HG03432 (cell line): ENCODE data around the gene RIMOC1.
"Not testable (repeated sequence)": the region's sequence is repeated elsewhere in the genome, so short reads cannot be mapped to it uniquely, and the experiment has no call there.

ENCODE experiments used
- ATAC-seq: cut with Tn5 transposase; IDR thresholded peaks from one replicate; pipeline ENCODE4 v1.9.1; 2021; ENCODE audit warnings: mild to moderate bottlenecking, moderate library complexity; ENCODE audit not compliant: unreplicated experiment

The RIMOC1 gene

DNA sequence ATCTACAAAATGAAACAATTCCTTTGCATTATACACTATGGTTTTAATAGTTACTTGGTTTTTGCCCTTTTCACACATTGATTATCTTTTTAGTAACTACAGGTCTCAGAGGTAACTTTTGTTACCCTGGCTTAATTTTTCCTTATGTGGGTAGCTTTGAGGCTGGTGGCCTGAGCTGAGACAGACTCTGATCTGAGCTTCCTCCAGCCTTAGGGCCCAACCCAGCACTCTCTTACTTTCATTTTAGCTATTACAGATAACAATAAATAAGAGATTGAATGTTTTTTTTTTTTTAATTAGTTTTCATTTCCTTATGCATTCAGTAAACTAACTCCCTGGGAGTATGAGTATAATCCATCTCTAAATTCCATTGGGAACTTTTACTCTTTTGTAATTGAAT lies 18.9 kb upstream of the RIMOC1 start:
- no peak for ATAC-seq

DNA sequence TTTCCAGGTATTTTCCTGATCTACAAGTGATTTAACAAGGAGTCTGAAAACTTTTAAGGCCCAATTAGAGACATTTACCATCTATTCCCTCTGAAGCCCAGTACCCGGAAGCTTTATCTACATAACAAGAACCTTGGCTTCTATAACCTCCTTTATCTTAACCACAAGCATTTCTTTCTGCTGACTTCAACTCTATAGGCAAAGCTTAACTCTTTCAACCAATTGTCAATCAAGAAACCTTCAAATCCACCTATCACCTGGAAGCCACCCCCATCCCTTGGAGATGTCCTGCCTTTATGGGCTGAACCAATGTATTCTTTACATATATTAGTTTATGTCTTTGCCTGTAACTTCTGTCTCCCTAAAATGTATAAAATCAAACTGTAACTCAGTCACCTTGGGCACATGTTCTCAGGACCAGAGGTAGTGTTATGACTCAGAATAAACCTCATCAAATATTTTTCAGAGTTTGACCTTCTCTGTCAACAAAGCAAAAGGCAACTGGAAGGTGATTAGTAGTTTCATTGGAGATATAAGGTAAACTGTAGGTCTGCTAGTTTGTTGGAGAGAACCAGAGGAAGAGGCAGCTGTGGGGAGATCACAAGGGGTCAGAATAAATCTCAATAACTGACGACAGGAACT lies 13.0 kb upstream of the RIMOC1 start:
- peak; percentile 62 for ATAC-seq

DNA sequence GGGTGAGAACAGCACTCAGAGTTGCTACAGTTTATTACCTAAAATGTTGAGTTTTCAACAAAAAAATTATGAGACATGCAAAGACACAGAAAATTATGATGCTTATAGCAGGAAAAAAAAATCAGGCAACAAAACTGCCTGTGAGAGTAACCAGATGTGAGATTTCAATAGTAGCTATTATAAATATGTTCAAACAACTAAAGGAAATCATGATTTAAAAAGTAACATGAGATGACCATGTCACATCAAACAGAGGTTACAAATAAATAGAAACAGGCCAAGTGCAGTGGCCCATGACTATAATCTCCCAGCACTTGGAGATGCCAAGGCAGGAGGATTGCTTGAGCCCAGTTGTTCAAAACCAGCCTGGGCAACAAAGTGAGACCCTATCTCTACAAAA lies 12.1 kb upstream of the RIMOC1 start:
- ATAC-seq = no peak

DNA sequence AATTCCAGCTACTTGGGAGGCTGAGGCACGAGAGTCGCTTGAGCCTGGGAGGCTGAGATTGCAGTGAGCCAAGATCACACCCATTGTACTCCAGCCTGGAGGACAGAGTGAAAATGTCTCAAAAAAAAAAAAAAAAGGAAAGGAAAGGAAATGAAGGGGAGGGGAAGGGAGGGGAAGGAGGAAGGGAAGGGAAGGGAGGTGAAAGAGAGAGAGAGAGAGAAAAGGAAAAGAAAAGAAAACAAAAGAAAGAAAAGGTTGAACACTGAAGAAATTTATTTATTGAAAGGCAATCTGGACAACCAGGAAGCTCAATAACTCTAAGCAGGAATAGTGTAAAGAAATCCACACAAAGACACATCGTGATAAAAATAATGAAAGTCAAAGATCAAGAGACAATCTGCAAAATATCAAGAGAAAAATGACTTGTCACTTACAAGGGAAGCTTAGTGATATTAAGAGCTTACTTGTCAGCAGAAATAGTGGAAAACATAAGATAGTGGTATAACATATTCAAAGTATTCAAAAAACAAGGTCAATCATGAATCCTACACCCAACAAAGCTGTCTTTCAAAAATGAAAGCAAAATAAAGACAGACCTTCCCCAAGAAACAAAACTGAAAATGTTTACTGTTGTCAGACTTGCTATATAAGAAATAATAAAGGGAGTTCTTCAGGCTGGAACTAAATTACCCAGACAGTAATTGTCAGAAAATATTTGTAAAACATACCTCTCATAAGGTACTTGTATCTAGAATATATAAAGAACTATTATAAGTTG lies 10.9 kb upstream of the RIMOC1 start:
- peak; percentile 62 for ATAC-seq

DNA sequence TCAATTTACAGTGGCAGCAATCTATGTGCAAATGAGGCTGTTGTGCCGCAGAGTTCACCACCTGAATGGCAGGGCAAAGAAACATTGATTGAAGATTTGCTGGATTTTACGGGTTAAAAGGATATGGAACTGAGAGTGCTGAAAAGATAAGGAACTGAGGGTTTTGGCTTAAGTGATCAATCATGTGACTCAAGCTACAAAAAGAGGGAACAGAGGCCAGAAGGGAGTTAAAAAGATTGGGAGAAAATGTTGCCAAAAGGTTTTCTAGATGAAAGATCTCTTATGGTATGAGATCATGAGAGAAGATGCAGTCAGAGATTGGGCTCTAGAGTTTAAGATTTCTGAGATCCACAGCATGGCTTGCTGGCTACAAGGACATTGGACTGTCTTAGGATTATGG lies 7.9 kb upstream of the RIMOC1 start:
- no peak for ATAC-seq

DNA sequence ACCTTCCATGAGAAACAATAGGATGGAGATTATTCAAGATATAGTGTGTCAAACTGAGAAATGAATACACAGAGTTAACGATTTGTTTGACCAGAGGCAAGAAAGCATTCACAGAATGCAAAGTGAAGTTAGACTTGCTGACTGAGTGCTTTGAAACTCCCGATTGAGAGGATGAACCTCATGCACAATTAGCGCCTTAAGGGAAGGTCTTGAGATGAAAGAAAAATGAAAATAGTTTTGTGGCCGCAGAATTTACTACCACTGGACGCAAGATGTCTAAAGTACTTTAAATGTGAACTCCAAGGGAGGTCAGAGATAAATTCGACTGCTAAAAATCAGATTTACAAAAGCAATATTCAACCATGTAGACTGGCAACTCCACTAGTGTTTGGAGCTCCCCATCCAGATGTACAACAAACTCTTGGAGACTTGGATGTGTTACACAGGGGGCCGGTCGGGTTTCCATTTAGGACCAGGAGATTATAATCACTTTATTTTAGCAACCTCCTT lies 707 bp upstream of the RIMOC1 start:
- ATAC-seq = no peak

DNA sequence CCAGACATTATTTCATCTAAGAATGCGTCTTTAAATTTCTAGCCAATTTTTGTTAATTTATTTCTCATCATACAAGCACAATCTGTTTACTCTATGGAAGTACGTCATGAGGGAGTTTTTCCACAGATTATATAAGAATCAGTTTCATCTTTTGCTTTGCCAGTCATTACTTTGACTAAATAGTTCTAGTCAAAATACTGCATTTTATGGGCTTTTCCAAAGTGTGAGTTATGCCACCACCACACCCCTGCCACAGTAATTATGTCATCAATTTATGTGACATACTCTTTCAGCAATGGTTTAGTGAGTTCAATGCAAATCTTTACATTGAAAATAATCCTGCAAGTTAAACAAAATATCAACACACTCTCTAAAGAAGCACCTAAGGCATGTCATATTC lies 2.0 kb downstream of the RIMOC1 start:
- no peak for ATAC-seq

DNA sequence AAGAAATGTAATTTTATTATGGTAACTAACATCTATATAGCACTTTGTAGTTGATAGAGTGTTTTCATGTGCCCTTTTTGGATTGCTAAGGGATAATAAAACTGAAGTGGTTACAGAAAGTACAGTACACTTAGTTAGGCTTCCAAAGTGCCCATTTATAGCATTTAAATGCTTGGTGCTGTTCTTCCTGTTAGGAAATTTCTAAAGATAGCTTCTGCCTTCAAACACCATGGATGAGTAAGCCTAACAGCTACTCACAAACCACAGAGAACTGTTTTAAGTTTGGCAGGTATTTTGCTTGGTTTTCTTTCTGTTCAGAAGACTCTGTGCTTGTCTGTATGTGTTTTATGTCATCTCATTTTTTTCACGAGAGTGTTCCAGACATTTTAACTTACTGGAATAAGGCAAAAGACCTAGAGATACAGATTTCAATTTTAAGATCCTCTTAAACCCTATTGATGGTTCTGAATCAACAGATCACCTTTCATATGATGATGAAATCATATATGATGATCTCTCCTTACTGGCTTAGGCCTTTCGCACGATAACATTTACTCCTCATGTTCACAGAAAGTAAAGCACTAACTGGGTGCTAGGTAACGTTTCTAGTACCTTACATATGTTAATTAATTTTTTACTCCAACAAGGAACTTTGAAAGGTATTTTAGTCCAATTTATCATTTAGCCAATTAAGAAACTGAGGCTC lies 4.4 kb downstream of the RIMOC1 start:
- ATAC-seq = no peak

DNA sequence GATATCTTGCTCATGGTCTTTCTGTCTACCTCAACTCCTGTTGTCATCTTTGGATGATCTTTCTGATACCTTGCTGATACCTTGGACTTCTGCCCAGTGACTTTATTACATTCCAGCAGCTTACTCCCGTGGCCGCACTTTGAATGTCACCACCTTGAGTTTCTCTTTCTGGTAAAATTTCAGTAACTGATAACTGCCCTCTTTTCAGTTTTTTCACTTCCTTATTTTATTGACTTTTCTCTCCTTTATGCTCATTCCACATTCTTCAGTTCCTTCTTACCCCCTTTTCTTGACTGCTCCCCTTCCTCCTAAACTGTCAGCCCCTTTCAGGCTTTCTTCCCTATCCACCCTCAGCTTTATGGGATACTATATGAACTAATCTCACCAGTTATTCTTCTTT lies 14.0 kb downstream of the RIMOC1 start:
- peak; percentile 67 for ATAC-seq

DNA sequence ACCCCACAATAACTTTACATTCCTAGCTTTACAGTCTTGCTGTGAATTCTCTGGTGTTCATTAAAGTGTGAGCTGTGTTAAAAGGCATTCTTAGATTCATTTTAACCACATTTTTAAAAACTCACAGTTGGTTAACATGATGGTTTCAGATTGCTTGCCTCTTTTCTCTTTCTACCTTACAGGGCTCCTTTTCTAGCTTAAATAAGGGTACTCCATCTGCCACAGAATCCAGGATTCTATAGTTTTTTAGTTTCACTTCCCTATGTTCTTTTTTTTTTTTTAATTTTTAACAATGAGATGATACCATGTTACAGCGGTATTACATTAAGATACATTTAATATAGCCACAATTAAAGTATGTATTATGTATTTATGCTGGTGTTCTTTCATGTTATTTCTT lies 17.0 kb downstream of the RIMOC1 start:
- ATAC-seq = no peak

DNA sequence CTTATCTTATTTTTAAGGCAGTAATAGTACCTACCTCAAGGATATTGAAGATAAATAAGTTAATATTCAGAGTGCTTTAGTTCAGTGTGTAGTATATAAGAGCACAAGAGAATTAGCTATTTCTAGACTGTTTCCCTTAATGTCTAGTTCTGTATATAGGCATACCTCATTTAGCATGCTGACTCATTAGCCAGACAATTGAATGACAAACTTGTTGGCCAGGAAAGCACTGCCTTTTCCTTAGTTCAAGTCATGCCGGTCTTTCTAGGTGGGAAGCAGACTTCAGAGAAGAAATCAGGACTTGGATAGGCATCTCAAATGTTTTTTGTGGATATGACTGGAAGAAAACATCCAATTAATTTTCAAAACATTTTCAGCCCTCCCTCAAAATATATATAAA lies 17.7 kb downstream of the RIMOC1 start:
- ATAC-seq = no peak

DNA sequence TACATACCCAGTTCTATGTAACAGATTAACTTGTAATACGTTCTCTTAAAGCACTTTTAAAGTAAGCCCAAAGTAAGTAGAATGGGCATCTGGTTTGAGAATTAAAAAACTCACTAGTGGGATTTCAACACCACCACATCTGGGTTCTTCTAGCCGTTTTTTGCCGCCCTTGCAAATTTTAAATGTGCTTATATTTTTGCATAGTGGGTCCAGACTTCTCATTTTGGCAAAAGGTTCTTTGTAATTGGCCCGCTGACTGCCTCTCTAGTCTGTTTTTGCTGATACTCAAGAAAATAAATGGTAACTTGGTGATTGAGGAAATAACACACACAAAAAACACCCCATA lies 20.4 kb downstream of the RIMOC1 start:
- ATAC-seq = no peak

DNA sequence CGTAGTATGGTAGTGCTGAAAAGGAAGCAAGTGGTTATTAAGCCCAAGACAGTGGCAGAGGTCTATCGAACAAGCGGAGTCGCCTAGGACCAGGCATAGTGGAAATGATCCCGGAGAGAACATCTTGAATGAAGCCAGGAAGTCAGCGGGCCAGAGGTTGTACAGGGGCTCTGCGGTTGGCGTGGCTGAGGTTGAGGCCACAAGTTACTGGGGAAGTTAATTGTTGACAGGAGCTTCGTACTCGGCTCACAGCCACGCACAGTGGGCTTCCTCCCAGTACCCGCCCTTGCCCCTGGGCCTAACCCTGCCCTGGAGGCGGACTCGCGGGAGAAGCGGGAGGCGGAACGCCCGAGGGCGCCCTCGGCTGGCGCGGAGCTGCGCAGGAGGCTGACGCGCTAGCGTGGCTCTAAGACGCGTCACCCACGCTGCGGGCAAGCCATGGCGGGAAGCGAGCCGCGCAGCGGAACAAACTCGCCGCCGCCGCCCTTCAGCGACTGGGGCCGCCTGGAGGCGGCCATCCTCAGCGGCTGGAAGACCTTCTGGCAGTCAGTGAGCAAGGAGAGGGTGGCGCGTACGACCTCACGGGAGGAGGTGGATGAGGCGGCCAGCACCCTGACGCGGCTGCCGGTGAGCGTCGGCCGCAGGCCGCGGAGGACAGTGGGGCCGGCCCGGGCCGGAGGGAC lies 20.9 kb downstream of the RIMOC1 start, which contains the start of gene FBXO4:
Gene FBXO4, plus strand, starts transcription at position 410 of the 683 bp plus-strand sequence. Its CDS starts 29 bp downstream, at position 439.
- ATAC-seq = peak; percentile 98

DNA sequence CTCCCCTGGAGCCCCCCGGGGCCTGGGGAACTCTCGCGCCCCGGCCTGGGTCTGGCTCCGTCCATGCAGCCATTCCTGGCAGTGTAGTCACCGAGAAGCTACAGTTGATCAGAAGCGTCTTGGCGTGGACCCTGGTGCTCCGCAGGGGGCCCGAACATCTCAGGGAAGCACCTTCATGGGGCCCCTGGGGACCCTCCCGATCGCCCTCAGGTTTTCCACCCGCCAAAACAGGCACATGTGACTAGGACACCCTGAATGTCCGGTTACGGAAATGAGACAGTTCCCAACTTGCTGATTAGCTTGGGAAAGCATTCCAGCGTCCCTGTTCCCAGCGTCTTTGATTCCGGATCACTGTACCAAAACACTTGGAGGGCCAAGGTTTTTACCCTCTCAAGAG lies 21.4 kb downstream of the RIMOC1 start:
- ATAC-seq = peak; percentile 42

DNA sequence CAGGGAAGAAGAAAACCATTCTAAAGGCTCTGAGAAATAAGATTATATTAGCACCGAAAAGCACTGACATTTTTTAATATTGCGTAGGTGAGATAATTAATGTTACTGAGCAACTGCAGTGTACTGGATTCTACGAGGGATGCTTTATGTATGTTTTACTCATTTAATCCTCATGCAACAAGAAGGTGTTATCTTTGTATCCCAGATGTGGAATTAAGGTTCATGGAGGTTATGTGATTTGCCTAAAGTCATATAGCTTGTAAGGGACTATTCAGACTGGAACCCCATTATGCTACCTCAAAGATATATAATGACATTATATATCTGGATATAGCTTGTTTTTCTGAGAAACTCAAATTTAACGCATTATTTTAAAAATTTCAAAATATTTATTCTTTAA lies 23.5 kb downstream of the RIMOC1 start:
- no peak for ATAC-seq

DNA sequence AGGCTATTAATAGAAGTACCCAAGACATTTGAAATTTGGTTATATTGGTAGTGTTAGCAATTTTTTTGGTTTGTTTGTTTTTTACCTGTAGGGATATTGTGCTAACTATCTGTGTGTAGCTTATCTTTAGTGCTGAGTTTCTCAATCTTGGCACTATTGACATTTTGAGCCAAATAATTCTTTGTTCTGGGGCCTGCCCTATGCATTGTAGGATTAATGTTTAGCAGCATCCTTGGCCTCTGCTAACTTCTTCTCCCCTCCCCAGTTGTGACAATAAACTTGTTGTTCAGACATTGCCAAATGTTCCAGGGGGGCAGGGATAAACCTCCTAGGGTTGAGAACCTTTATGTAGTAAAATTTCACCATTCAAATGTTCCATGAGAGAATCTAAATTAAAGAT lies 24.9 kb downstream of the RIMOC1 start:
- ATAC-seq = no peak

DNA sequence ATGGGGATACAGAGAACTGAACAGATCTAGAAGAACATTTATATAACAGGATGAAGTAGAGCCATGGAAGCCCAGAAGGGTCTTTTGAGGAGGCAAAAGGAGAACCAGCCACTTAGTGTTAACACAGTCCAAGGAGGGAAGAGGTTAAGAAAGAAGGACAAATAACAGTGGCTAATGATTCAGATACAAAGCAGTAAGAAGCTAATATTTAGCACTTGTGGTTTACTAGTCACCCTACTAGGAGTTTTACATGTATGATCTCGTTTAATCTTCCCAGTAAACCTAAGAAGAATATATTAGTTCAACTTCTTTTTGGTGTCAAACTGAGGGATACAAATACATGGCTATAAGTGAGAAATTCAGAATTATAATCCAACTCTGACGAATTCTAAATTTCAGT lies 28.6 kb downstream of the RIMOC1 start:
- ATAC-seq = no peak

DNA sequence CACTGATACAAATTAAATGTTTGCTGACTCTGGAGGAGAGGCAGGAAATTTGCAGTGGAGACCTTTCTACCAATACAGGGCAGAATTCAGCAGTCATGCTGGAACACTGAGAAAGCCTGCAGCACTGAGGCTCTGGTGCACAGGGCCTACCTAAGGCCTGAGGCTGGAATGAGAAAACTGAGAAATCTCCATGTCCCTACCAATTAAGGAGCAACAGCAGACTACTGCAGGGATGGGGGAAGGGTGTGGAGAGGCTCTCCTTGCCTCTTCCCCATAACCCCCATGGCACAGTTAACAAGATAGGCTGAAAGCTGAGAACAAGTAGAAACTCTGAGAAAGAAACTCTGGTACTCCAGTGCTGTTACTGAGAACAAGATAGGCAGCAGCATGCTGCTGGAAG lies 31.4 kb downstream of the RIMOC1 start:
- ATAC-seq = no peak

DNA sequence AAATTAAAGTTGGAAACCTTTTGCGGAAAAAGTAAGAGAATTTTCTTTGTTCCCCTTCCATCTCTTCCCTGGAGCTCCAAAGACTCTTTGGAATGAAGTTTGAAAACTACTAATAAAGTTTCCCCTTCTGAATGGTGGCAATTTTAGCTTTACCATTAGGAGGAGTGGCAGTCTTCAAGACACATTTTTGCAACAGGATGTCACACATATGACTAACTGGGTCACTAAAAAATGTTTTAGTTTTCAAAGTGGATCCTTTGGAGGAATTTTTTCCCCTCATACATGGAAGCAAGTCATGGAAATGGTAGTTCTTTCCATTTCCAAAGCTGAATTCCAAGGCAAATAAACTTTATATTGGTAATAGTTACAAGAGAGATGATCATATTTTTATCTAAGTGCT lies 36.5 kb downstream of the RIMOC1 start:
- ATAC-seq = no peak

DNA sequence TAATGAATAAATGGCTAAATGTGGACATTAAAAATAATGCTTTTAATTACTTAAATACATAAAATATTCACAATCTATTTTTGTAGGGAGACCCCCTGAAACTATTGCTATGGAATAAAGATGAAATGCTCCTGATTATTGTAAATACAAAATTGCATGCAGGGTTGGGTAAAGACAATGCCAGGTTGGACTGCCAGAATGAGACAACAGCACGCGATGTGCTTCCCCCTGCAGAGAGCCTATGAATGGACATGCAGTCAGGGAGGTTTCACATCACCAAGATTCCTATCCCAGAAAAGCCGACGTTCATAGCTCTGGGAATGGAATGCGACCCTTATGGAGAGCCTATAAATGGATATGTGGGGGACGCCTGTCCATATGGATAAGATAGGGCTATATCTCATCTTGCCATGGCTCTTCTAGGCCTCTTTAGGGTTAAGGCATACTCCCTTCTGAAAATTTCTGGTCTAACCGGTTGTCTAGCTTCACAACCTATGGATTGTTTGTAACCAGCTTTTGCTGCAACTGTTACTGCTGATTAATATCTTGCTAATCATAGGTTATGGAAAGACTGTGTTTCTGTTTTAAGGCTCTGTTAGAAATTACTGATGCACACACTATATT lies 41.3 kb downstream of the RIMOC1 start:
- ATAC-seq = not testable (repeated sequence)

DNA sequence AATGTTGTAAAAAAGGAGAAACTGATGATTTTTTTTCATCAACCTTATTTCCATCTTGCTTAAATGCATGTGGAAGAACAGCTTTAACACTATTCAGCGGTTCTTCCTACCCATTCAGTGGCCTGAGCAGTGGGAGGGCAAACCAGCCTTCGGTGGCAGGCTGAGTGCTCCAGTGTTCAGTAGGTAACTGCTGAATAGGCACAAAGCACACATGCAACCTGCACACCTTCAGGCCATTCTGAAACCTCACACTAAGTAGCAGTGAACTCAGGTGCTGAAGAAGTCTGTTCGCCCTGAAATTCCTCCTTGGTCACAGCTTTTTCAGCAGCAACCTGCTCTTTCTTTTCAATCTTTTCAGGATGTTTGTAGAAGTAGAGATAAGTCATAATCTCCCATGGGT lies 47.1 kb downstream of the RIMOC1 start:
- no peak for ATAC-seq
